Gastrocnemius medialis (tissue), 4 donors: ENCODE results near the gene METTL9.

Source experiments
- CTCF ChIP-seq, 5 experiments: fragments of 450-650 bp in 3 of 5; fragments of 200-600 bp in 2 of 5; sonication (generic) in 2 of 5; IDR thresholded peaks in 4 of 5; conservative IDR thresholded peaks in 1 of 5; 1 replicate in 4 of 5; 2 replicates in 1 of 5; pipeline ENCODE4 v1.5.1; 2016 to 2019; ENCODE audit warnings: antibody characterized with exemption in 5 of 5, mild to moderate bottlenecking in 3 of 5, moderate library complexity in 3 of 5
- POLR2A ChIP-seq, 2 donors: fragments of 450-650 bp; IDR thresholded peaks; one replicate each; pipeline ENCODE4 v1.6.1; 2017; ENCODE audit warnings: antibody characterized with exemption in 2 of 2, mild to moderate bottlenecking in 2 of 2, moderate library complexity in 2 of 2

DNA sequence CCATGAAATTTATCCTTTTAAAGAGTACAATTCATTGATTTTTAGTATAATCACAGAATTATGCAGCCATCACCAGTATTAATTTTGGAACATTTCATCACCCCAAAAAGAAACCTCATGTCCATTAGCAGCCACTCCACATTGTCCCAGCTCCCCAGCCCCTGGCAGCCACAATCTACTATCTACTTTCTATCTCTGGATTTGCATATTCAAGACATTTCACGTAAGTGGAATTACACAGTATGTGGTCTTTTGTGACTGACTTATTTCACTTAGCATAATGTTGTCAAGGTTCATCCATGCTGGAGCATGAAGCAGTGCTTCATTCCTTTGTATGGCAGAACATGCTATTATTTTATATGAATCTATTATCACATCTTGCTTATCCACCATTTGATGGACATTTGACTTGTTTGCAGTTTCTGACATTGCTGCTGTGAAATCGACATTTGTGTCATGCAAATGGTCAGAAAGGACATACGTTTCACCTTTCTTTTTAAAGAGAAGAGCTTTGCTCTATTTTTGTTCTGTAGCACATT is 10.7 kb downstream of the METTL9 start:
- TF ChIP-seq CTCF (IDR thresholded peaks at IDR 0.05 in 4 of 5, conservative IDR thresholded peaks at IDR 0.05 in 1 of 5), result no peak
- TF ChIP-seq POLR2A (IDR thresholded peaks at IDR 0.05), result no peak
